ENCODE data around the gene CELF2. TPM values are rescaled to one million over a fixed set of nuclear protein-coding genes. Genes with fewer than 3 reads are reported as not detected.

Gene CELF2
- total RNA-seq, 4 donors from 2014 or later, result 27.0 to 44.1 (median 31.3) TPM

- Histone ChIP-seq H3K9me3 (no peaks in the 10 kb centered on the region), H3K4me1 (peaks cover 0 to 27% (median 15%) of the 10 kb centered on the region in 4 donors), H3K27me3 (no peaks in the 10 kb centered on the region), H3K4me3 (no peak overlapping the region), H3K36me3 (no peaks in the 10 kb centered on the region), H3K27ac (peak overlapping the region in 2 of 4 donors; percentile 32 to 43)
- DNase-seq, result no peak
- in situ Hi-C loops (cut with MboI; ENCODE audit: low pct_ligation_motif_present in 1 of 4, low pct_unique_long_range_greater_than_20kb in 1 of 4, low sequenced_read_pairs in 3 of 4), result no loop called here
- intact Hi-C loops (cut with DNase I; ENCODE audit: low total_unique reads), result no loop called here
- TF ChIP-seq, protein P1, sequence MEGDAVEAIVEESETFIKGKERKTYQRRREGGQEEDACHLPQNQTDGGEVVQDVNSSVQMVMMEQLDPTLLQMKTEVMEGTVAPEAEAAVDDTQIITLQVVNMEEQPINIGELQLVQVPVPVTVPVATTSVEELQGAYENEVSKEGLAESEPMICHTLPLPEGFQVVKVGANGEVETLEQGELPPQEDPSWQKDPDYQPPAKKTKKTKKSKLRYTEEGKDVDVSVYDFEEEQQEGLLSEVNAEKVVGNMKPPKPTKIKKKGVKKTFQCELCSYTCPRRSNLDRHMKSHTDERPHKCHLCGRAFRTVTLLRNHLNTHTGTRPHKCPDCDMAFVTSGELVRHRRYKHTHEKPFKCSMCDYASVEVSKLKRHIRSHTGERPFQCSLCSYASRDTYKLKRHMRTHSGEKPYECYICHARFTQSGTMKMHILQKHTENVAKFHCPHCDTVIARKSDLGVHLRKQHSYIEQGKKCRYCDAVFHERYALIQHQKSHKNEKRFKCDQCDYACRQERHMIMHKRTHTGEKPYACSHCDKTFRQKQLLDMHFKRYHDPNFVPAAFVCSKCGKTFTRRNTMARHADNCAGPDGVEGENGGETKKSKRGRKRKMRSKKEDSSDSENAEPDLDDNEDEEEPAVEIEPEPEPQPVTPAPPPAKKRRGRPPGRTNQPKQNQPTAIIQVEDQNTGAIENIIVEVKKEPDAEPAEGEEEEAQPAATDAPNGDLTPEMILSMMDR (IDR thresholded peaks at IDR 0.05), result no peak
- TF ChIP-seq POLR2AphosphoS5 (IDR thresholded peaks at IDR 0.05), result no peak
- no peak for TF ChIP-seq POLR2A (IDR thresholded peaks at IDR 0.05)
- whole genome bisulfite sequencing, 2 donors (ENCODE audit: low coverage in 1 of 2), result 76 to 82% methylated on average over 3 of the region's 3 CpGs
Observed at GRCh38 chr10:11011984-11012383, 5.7 kb upstream of the CELF2 start.

DNA sequence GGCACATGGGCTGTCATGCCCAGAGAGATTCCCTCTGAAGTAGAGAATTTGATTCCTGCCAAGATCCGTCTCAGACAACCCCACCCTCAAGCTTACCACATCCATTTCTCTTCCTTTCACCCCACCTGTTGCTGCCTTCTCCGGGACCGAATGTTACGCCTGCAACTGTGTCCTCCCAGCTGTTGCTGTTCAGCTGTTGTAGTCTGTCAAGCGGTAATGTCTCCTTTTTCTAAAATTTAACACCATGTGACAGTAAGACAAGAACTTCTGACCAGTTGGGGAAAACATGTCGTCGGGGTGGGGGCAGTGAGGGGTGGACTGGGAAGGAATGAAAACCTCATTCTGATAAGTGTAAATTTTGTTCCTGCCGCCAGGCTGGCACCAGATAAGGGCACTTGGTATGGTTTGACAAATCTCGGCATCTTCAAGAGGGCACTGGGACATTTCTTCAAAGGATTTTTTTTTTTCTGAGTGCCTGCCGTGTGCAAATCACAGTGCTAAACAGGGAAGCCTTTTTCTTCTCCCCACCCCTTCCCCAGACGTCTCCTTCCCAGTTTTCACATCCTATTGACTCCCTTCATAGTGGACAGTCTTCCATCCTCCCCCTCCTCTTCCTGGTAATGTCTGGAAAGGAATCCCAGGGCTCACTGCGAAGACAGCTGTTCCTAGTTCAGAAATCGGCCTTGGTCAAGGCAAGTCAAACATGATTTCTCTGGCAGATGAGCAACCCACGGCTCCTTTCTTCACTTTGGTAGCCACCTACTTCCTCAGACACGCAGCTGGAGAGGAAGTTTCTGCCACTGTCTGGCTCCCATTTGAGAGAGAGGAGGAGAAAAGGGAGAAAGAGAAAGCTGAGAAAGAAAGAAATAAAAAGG is 5.0 kb upstream of the CELF2 start:
- intact Hi-C loops (cut with DNase I; ENCODE audit: low total_unique reads), result no loop called here
- peak overlapping the region; percentile 8 to 43 (median 32) for H3K27ac ChIP-seq
- H3K4me3 ChIP-seq, result no peak overlapping the region
- peaks cover 0 to 31% (median 17%) of the 10 kb centered on the region in 4 donors for H3K4me1 ChIP-seq
- no peak for DNase-seq
- in situ Hi-C loops (cut with MboI; ENCODE audit: low pct_ligation_motif_present in 1 of 4, low pct_unique_long_range_greater_than_20kb in 1 of 4, low sequenced_read_pairs in 3 of 4), result no loop called here
- no peaks in the 10 kb centered on the region for H3K36me3 ChIP-seq
- TF ChIP-seq POLR2AphosphoS5 (IDR thresholded peaks at IDR 0.05) (no peak), POLR2A (IDR thresholded peaks at IDR 0.05) (no peak), EP300 (IDR thresholded peaks at IDR 0.05; ENCODE audit: low read depth) (no peak)
- TF ChIP-seq, protein P1 (IDR thresholded peaks at IDR 0.05), result no peak
- 70 to 74% methylated on average over 7 to 15 of the region's 15 CpGs for WGBS, 2 donors (ENCODE audit: low coverage in 1 of 2)
- no peaks in the 10 kb centered on the region for H3K27me3 ChIP-seq
- H3K9me3 ChIP-seq, result no peaks in the 10 kb centered on the region

GRCh38 chr10:11013836-11014235 is 3.8 kb upstream of the CELF2 start:
- peaks cover 0 to 31% (median 17%) of the 10 kb centered on the region in 4 donors for H3K4me1 ChIP-seq
- 66 to 68% methylated on average over 3 of the region's 3 CpGs for WGBS, 2 donors (ENCODE audit: low coverage in 1 of 2)

More at GRCh38 chr10:11013836-11014235, 3.8 kb upstream of the CELF2 start:
- intact Hi-C loops (cut with DNase I; ENCODE audit: low total_unique reads) (no loop called here), in situ Hi-C loops (cut with MboI; ENCODE audit: low pct_ligation_motif_present in 1 of 4, low pct_unique_long_range_greater_than_20kb in 1 of 4, low sequenced_read_pairs in 3 of 4) (no loop called here)
- Histone ChIP-seq H3K4me3 (no peak overlapping the region), H3K27me3 (no peaks in the 10 kb centered on the region), H3K36me3 (no peaks in the 10 kb centered on the region), H3K27ac (peak overlapping the region; percentile 63 to 94 (median 68)), H3K9me3 (no peaks in the 10 kb centered on the region)
- TF ChIP-seq POLR2AphosphoS5 (IDR thresholded peaks at IDR 0.05) (no peak), POLR2A (IDR thresholded peaks at IDR 0.05) (no peak), EP300 (IDR thresholded peaks at IDR 0.05; ENCODE audit: low read depth) (no peak)
- TF ChIP-seq, protein P1 (IDR thresholded peaks at IDR 0.05), result no peak
- no peak for DNase-seq
